Testis (tissue), 3 donors: ENCODE data around the gene INPP5A. TPM values are rescaled to one million over a fixed set of nuclear protein-coding genes. Genes with fewer than 3 reads are reported as not detected.

Source experiments
- DNase-seq: peaks from one replicate; pipeline ENCODE4 v3.0.0-alpha.2; 2019
- H3K27ac ChIP-seq, 2 donors: fragments of 200-600 bp; sonication (generic); one replicate each; pipeline ENCODE4 v1.5.1; 2019
- H3K27me3 ChIP-seq: fragments of 200-600 bp; sonication (generic); one replicate; pipeline ENCODE4 v1.5.1; 2019
- H3K36me3 ChIP-seq: fragments of 200-600 bp; sonication (generic); one replicate; pipeline ENCODE4 v1.5.1; 2017; ENCODE audit warnings: low read depth; ENCODE audit errors: missing control alignments
- H3K4me1 ChIP-seq: fragments of 200-600 bp; sonication (generic); one replicate; pipeline ENCODE4 v1.5.1; 2019
- H3K4me3 ChIP-seq, 2 donors: fragments of 200-600 bp; sonication (generic); one replicate each; pipeline ENCODE4 v1.5.1; 2017 to 2019
- H3K9me3 ChIP-seq: fragments of 200-600 bp; sonication (generic); one replicate; pipeline ENCODE4 v1.5.1; 2017
- CTCF ChIP-seq, 3 experiments: fragments of 450-650 bp in 2 of 3; fragments of 200-600 bp in 1 of 3; sonication (generic) in 1 of 3; IDR thresholded peaks; one replicate each; pipeline ENCODE4 v1.5.1; 2016 to 2019; ENCODE audit warnings: antibody characterized with exemption in 3 of 3, mild to moderate bottlenecking in 2 of 3, moderate library complexity in 1 of 3
- POLR2A ChIP-seq: fragments of 450-650 bp; IDR thresholded peaks from one replicate; pipeline ENCODE4 v1.6.1; 2017; ENCODE audit warnings: antibody characterized with exemption, mild to moderate bottlenecking, moderate library complexity
- WGBS, 2 donors: methylation state at CpG; one replicate each; pipeline ENCODE4 v1.1.5; 2018; 5-methylcytosine and 5-hydroxymethylcytosine counted together
- intact Hi-C: fragments of 100-400 bp; cut with DNase I; formaldehyde crosslinking; loops from one replicate; pipeline ENCODE4 v1.15.1; 2023; ENCODE audit warnings: low total_unique reads
- polyA plus RNA-seq: library from polyadenylated mRNA; stranded (reverse); fragments of 350-450 nt; fragmentation: Illumina TruSeq; extraction: RNeasy Lipid Tissue Mini Kit (QIAGEN cat#74804); gene quantifications from one replicate; pipeline ENCODE4 v1.2.3, GENCODE V29; 2014; ENCODE audit warnings: low read depth, low replicate concordance; ENCODE audit not compliant: insufficient read depth
- total RNA-seq, 2 donors: library from RNA; depleted of rRNA; stranded (reverse); fragments of >200 nt; gene quantifications; one replicate each; pipeline ENCODE4 v1.2.3, GENCODE V29; 2016

INPP5A gene
- total and polyA plus RNA-seq, 3 donors from 2014 or later = 54.1 to 103 (median 73.0) TPM

- H3K36me3 ChIP-seq = no peaks in the 10 kb centered on the region
- intact Hi-C loops = no loop called here
- no peak overlapping the region for H3K27ac ChIP-seq
- H3K27me3 ChIP-seq = no peaks in the 10 kb centered on the region
- no peaks in the 10 kb centered on the region for H3K9me3 ChIP-seq
- WGBS, 2 donors = 88 to 100% methylated on average over 6 to 14 of the region's 14 CpGs
- DNase-seq = no peak
- no peak overlapping the region for H3K4me3 ChIP-seq
- H3K4me1 ChIP-seq = no peaks in the 10 kb centered on the region
- TF ChIP-seq POLR2A (no peak), CTCF (IDR thresholded peaks at IDR 0.05) (no peak)
Observed at GRCh38 chr10:132562916-132563456, 25.4 kb downstream of the INPP5A start.

DNA sequence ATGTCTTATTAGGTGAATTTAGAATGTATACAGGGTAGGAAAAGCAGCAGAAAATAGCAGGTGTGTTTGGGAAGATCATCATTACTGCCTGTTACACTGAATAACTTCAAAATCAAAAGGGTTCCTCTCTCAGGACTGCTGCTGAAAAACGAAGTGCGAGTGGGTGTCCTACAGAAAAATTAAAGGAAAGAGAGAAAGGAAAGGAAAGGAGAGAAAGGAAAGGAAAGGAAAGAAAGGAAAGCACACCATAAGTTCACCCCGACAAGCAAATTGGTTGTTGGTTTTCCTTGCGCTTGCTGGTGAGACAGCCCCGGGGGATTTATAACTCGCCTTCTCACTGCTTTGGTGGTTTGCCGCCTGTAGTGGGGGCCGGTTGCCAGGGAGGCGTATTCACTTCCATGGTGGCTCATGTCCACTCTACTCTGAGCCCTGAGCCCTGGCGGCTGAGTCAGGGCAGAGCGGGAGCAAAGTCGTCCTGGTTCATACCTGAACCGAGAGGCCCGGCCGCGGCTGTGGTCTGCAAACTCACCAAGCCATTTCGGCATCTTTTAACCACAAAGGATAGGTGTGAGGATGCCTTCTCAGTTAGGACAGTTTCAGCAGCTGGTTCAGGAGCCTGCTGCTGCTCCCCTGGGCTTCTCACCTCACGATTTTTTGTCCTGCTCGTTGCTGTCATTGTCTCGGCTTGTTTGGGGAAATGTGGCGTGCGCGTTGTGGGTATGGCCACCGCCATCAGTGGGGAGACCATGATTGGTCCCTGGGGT is 26.1 kb downstream of the INPP5A start:
- WGBS, 2 donors = 91 to 95% methylated on average over 19 to 24 of the region's 24 CpGs
- intact Hi-C loops = no loop called here

DNA sequence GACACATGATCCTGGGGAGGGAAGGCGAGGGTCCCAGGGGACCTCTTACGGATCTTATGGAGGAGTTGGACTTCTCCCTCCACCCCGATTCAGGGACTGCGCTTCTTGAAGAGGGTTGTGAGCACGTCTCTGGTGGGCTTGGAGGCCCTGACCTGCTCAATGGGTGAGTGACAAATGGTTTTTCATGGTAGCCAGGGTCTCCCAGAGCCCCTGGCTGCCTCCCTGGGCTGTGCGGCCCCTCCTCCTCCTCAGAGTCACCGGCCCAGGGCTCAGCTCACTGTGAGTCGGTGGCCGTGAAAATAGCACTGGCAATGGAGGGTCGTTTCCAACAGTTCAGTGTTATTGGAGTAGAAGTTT is 26.6 kb downstream of the INPP5A start:
- 93 to 95% methylated on average over 10 of the region's 10 CpGs for WGBS, 2 donors
- intact Hi-C loops = no loop called here
- no peak for TF ChIP-seq CTCF (IDR thresholded peaks at IDR 0.05)
- no peak for TF ChIP-seq POLR2A

More for the DNA sequence above, 26.1 kb downstream of the INPP5A start:
- DNase-seq = no peak
- H3K36me3 ChIP-seq = no peaks in the 10 kb centered on the region
- no peaks in the 10 kb centered on the region for H3K4me1 ChIP-seq
- no peak overlapping the region for H3K27ac ChIP-seq
- H3K9me3 ChIP-seq = no peaks in the 10 kb centered on the region
- H3K27me3 ChIP-seq = no peaks in the 10 kb centered on the region
- no peak overlapping the region for H3K4me3 ChIP-seq
- TF ChIP-seq POLR2A = no peak
- TF ChIP-seq CTCF (IDR thresholded peaks at IDR 0.05) = no peak

GRCh38 chr10:132564690-132565089 is 27.1 kb downstream of the INPP5A start:
- intact Hi-C loops = no loop called here
- Histone ChIP-seq H3K9me3 (no peaks in the 10 kb centered on the region), H3K4me3 (no peak overlapping the region), H3K4me1 (no peaks in the 10 kb centered on the region), H3K27me3 (no peaks in the 10 kb centered on the region), H3K36me3 (no peaks in the 10 kb centered on the region), H3K27ac (no peak overlapping the region)
- 88 to 96% methylated on average over 11 of the region's 11 CpGs for WGBS, 2 donors
- no peak for TF ChIP-seq POLR2A
- TF ChIP-seq CTCF (IDR thresholded peaks at IDR 0.05) = no peak
- DNase-seq = no peak

More for the DNA sequence above, 26.6 kb downstream of the INPP5A start:
- no peaks in the 10 kb centered on the region for H3K27me3 ChIP-seq
- DNase-seq = no peak
- H3K36me3 ChIP-seq = no peaks in the 10 kb centered on the region
- H3K9me3 ChIP-seq = no peaks in the 10 kb centered on the region
- no peak overlapping the region for H3K4me3 ChIP-seq
- no peaks in the 10 kb centered on the region for H3K4me1 ChIP-seq
- no peak overlapping the region for H3K27ac ChIP-seq
